AG09309 (cell line): ENCODE measurements around the gene POLR1G.

ENCODE experiments used
- DNase-seq: peaks from one replicate; pipeline ENCODE4 v3.0.0-alpha.2; 2010; ENCODE audit warnings: low read depth
- H3K4me3 ChIP-seq: 2 replicates; pipeline ENCODE4 v1.5.1; 2011; ENCODE audit warnings: mild to moderate bottlenecking, low read depth, low read length, moderate library complexity; ENCODE audit not compliant: control insufficient read depth
- TF ChIP-seq, protein P1 (sequence below): IDR thresholded peaks from 2 replicates; pipeline ENCODE4 v1.5.1; 2011; ENCODE audit warnings: mild to moderate bottlenecking, low read depth, low read length, inconsistent platforms; ENCODE audit not compliant: insufficient read depth, control insufficient read depth; ENCODE audit errors: missing control alignments

The POLR1G gene

DNA sequence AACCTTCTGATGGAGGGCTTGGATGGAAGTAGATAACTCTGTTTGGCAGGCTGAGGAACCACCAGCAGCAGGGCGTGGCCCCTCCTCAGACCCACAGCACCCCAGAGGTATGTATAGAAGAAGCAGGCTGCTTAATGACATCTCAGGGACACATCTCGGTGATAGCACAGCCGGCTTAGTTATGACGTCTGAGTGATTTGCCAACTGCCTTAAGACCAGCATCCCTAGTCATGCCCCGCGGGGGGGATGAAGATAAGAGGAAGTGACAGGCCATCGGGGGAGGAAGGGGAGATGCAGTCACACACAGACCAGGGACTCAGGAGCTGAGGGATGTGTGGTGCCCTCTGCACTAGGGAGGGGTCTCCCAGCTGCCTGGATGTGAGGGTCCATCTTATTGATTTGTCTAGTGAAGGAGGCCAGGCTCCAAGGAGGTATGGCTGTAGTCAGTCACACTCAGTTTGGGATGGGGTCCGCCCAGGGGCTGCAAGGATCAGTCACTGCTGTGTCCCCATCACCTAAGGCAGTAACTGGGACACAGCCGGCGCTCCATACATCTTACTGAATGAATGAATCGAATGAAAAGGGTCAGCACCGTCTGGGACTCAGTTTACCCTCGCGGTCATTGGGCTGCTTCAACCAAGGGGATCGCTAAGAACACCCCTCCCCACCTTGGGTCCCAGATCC is 36.5 kb downstream of the POLR1G start:
- H3K4me3 ChIP-seq, result peak overlapping the region; percentile 39
- DNase-seq, result no peak
- TF ChIP-seq, protein P1, sequence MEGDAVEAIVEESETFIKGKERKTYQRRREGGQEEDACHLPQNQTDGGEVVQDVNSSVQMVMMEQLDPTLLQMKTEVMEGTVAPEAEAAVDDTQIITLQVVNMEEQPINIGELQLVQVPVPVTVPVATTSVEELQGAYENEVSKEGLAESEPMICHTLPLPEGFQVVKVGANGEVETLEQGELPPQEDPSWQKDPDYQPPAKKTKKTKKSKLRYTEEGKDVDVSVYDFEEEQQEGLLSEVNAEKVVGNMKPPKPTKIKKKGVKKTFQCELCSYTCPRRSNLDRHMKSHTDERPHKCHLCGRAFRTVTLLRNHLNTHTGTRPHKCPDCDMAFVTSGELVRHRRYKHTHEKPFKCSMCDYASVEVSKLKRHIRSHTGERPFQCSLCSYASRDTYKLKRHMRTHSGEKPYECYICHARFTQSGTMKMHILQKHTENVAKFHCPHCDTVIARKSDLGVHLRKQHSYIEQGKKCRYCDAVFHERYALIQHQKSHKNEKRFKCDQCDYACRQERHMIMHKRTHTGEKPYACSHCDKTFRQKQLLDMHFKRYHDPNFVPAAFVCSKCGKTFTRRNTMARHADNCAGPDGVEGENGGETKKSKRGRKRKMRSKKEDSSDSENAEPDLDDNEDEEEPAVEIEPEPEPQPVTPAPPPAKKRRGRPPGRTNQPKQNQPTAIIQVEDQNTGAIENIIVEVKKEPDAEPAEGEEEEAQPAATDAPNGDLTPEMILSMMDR, result no peak

DNA sequence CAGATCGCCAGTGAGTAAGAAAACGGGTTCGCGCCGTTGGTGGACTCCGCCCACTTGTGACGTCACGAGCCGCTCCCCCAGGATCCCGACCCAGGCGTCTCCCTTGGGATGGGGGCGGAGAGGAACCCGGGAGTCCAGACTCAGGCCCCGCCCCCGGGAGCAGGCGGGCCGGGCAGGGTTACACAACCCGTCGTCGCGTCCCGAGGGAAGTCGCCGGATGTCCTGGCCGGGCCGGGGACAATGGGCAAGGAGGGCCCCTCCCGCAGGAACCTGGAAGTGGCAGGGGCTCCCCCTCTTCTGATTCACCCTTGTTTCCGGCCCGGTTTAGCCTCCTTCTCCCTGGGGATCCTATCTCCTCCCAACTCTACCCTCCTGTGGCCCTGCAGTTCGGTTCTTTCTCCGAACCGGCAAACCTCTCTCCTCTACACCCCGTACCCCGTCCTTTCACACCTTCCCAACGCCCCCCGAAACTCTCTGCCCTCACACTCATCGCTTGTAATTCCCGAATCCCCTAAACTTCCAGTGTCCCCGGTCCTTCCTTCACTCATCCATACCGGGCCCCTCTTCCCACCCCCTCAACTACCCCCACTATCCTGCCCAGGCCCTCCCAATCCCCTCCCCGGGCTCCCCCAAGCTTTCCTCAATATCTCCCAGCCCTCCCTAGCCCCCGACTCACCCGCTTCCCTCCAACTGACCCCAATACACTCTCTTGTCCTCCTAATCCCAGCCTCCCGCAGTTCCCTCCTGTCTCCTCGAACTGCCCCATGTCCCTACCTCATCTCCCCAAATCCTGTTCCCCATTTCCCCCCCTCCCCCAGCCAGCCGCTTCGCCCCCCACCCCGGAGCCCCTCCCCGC is 37.2 kb downstream of the POLR1G start:
- DNase-seq, result no peak
- peak overlapping the region; percentile 39 for H3K4me3 ChIP-seq
- TF ChIP-seq, protein P1, result no peak

DNA sequence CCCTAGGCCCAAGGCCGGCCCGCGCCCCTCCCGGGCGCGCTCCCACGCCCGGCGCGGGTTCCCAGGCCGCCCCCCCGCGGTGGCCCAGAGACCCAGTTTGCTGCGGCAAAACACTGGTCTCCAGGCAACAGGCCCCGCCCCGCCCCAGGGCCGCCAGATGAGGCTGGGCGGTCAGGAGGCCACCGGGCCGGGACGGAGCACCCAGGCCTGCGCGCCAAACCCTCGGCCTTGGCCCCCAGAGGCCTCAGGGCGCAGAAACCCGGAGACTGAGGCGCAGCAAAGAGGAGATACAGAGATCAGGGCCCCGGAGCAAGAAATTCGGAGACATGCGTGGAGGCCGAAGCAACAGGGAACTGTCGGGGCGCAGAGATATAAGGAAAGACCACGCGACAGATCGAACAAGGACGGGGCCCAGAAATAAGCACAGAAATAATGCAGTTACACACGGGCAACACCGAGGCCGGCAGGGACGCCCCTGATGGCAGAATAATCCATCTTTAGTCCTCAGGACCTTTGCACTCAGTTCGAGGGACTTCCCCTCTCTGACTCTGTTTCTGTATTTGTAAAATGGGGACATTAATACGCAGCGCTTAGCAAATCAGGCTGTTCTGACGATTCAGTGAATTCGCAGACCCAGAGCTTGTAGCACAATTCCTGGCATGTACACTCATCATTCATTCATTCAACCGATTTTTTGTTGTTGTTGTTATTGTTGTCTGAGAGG is 38.0 kb downstream of the POLR1G start:
- H3K4me3 ChIP-seq, result peak overlapping the region; percentile 39
- TF ChIP-seq, protein P1, result no peak
- no peak for DNase-seq

DNA sequence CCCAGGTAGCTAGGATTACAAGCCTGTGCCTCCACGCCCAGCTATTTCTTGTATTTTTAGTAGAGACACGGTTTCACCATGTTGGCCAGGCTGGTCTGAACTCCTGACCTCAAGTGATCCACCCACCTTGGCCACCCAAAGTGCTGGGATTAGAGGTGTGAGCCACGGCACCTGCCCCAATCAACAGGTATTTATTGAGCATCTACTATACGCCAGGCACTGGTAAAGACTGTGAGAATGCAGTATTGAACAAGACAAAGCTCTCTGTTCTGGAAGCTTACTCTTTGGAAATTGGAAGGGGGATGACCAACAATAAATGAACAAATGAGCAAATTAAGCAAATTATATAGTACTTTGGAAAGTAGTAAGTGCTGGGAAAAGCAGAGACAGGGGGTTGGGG is 38.7 kb downstream of the POLR1G start:
- no peak overlapping the region for H3K4me3 ChIP-seq
- TF ChIP-seq, protein P1, result no peak
- no peak for DNase-seq

DNA sequence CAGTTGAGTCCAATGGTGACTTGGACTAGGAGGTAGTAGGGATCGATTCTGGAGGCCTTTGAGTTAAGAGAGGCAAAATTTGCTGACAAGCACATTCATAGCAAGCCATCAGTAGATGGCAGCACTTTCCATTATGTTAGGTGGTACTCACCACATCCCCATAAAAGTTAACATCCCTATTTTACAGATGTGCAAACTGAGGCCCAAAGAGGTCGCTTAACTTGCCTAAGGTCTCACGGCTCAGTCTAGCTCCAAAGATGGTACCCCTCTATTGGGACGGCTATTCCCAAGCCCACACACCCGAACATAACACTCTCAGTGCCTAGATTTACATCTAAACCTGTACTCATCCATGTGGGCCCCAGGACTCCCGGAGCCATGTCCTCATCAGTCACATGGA is 39.9 kb downstream of the POLR1G start:
- TF ChIP-seq, protein P1, result peak; percentile 34

DNA sequence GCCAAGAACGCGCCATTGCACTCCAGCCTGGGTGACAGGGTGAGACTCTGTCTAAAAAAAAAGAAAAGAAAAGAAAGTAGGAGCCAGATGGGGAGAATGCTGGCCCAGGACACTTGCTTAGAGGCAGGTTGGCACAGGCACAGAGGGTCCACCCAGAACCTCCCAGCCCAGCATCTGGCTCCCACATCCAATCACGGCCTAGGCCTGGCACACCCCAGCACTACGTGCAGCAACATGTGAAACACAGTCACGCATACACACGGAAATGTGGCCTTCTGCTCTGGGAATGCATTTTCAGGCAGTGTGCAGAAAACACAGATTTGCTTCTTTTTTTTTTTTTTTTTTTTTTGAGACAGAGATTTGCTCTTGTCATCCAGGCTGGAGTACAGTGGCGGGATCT is 40.5 kb downstream of the POLR1G start:
- TF ChIP-seq, protein P1, result no peak
- no peak for DNase-seq
- no peak overlapping the region for H3K4me3 ChIP-seq

More for the DNA sequence above, 39.9 kb downstream of the POLR1G start:
- DNase-seq, result no peak
- H3K4me3 ChIP-seq, result no peak overlapping the region
